IMR-90 (cell line): ENCODE results near the gene SLCO1B1. TPM values are rescaled to one million over a fixed set of nuclear protein-coding genes. Genes with fewer than 3 reads are reported as not detected.

Experiments used
- ATAC-seq: fragments of 200-7000 bp; cut with Tn5 transposase; 2 replicates; pipeline ENCODE4 v1.9.1; 2020; ENCODE audit warnings: low read depth, mild to moderate bottlenecking, moderate library complexity
- BruUV-seq: library from RNA; stranded (reverse); fragments of 400-500 nt; replicated peaks from 2 replicates; lab custom pipeline; 2021; lab: Mats Ljungman, UMichigan
- CTCF ChIA-PET: fragments of 300-600 bp; formaldehyde crosslinking; extraction: SDS; loops from one replicate; lab custom pipeline; 2021; ENCODE audit warnings: antibody characterized with exemption; lab: Yijun Ruan, JAX
- POLR2A ChIA-PET: fragments of 300-600 bp; sonication (Branson Sonifier 250); formaldehyde crosslinking; loops from one replicate; lab custom pipeline; 2022; ENCODE audit warnings: antibody characterized with exemption; ENCODE audit not compliant: unreplicated experiment; lab: Charles Lee
- DNase-seq: peaks from one replicate; pipeline ENCODE4 v3.0.0; 2013
- H2AFZ ChIP-seq: replicated peaks from 2 replicates; pipeline ENCODE3; 2013; ENCODE audit warnings: low read length, mild to moderate bottlenecking; ENCODE audit not compliant: poor library complexity
- H2AK5ac ChIP-seq: 2 replicates; pipeline ENCODE4 v1.6.1; 2013; ENCODE audit warnings: low read depth, low read length, inconsistent platforms
- H2AK9ac ChIP-seq: replicated peaks from 2 replicates; pipeline ENCODE3; 2013; ENCODE audit warnings: mild to moderate bottlenecking, low read depth, low read length, moderate library complexity; ENCODE audit not compliant: poor library complexity
- H2BK120ac ChIP-seq: 2 replicates; pipeline ENCODE4 v1.6.1; 2013; ENCODE audit warnings: low read depth, low read length, inconsistent platforms
- H2BK15ac ChIP-seq: 3 replicates; pipeline ENCODE4 v1.6.1; 2013; ENCODE audit warnings: low read depth, low read length, inconsistent platforms
- H2BK20ac ChIP-seq: 2 replicates; pipeline ENCODE4 v1.6.1; 2013; ENCODE audit warnings: low read depth, mild to moderate bottlenecking, inconsistent platforms, low read length, moderate library complexity
- H2BK5ac ChIP-seq: 2 replicates; pipeline ENCODE4 v1.6.1; 2013; ENCODE audit warnings: mild to moderate bottlenecking, low read depth, low read length, inconsistent platforms; ENCODE audit not compliant: poor library complexity, severe bottlenecking
- H3K14ac ChIP-seq: replicated peaks from 2 replicates; pipeline ENCODE4 v1.6.1; 2013; ENCODE audit warnings: low read depth, low read length, inconsistent platforms
- H3K18ac ChIP-seq: 2 replicates; pipeline ENCODE4 v1.6.1; 2013; ENCODE audit warnings: low read depth, low read length, control low read depth
- H3K23ac ChIP-seq: 2 replicates; pipeline ENCODE4 v1.6.1; 2013; ENCODE audit warnings: low read depth, low read length, inconsistent platforms
- H3K27ac ChIP-seq: 2 replicates; pipeline ENCODE4 v1.5.1; 2013; ENCODE audit warnings: mild to moderate bottlenecking, control low read depth, low read length; ENCODE audit not compliant: insufficient read depth
- H3K27me3 ChIP-seq: 2 replicates; pipeline ENCODE4 v1.6.1; 2013; ENCODE audit warnings: low read length; ENCODE audit not compliant: control insufficient read depth, insufficient read depth
- H3K36me3 ChIP-seq: 2 replicates; pipeline ENCODE4 v1.6.1; 2013; ENCODE audit warnings: low read length, mixed read lengths; ENCODE audit not compliant: control insufficient read depth, insufficient read depth
- H3K4ac ChIP-seq: 2 replicates; pipeline ENCODE4 v1.6.1; 2013; ENCODE audit warnings: low read depth, low read length, inconsistent platforms
- H3K4me1 ChIP-seq: 2 replicates; pipeline ENCODE4 v1.6.1; 2013; ENCODE audit warnings: low read length, mixed read lengths; ENCODE audit not compliant: control insufficient read depth, insufficient read depth
- H3K4me2 ChIP-seq: 2 replicates; pipeline ENCODE4 v1.6.1; 2013; ENCODE audit warnings: low read depth, mild to moderate bottlenecking, control low read depth, low read length, moderate library complexity
- H3K4me3 ChIP-seq: 2 replicates; pipeline ENCODE4 v1.5.1; 2013; ENCODE audit warnings: low read depth, mild to moderate bottlenecking, control low read depth, low read length, moderate library complexity; ENCODE audit not compliant: insufficient read depth
- H3K56ac ChIP-seq: 2 replicates; pipeline ENCODE4 v1.6.1; 2013; ENCODE audit warnings: low read length, inconsistent platforms; ENCODE audit not compliant: insufficient read depth; ENCODE audit errors: extremely low read depth
- H3K79me1 ChIP-seq, 2 experiments: 2 replicates each; pipeline ENCODE4 v1.6.1; 2013; ENCODE audit warnings: low read length in 2 of 2, inconsistent platforms in 1 of 2, low read depth in 1 of 2
- H3K9ac ChIP-seq: 2 replicates; pipeline ENCODE4 v1.6.1; 2013; ENCODE audit warnings: low read depth, low read length, control low read depth
- H3K9me1 ChIP-seq: 2 replicates; pipeline ENCODE4 v1.6.1; 2013; ENCODE audit warnings: low read length, inconsistent platforms; ENCODE audit not compliant: insufficient read depth
- H3K9me3 ChIP-seq: 2 replicates; pipeline ENCODE4 v1.6.1; 2013; ENCODE audit warnings: low read length; ENCODE audit not compliant: control insufficient read depth, insufficient read depth
- H4K20me1 ChIP-seq: 2 replicates; pipeline ENCODE4 v1.6.1; 2013; ENCODE audit warnings: low read length, inconsistent platforms; ENCODE audit not compliant: insufficient read depth
- H4K5ac ChIP-seq: 2 replicates; pipeline ENCODE4 v1.6.1; 2013; ENCODE audit warnings: mild to moderate bottlenecking, low read depth, low read length, control low read depth
- H4K8ac ChIP-seq, 2 experiments: 2 replicates each; pipeline ENCODE4 v1.6.1; 2013; ENCODE audit warnings: low read depth in 2 of 2, low read length in 2 of 2, control low read depth in 1 of 2, inconsistent platforms in 1 of 2
- H4K91ac ChIP-seq: 2 replicates; pipeline ENCODE4 v1.6.1; 2013; ENCODE audit warnings: low read depth, low read length, inconsistent platforms; ENCODE audit not compliant: insufficient read depth
- BHLHE40 ChIP-seq: fragments of 150-350 bp; IDR thresholded peaks from 2 replicates; pipeline ENCODE4 v1.6.1; 2016; ENCODE audit warnings: mild to moderate bottlenecking, low read depth, low read length
- CEBPB ChIP-seq: IDR thresholded peaks from 2 replicates; pipeline ENCODE4 v1.6.1; 2012; ENCODE audit warnings: low read depth, low read length, improper control_type of control experiment
- CHD1 ChIP-seq: IDR thresholded peaks from 2 replicates; pipeline ENCODE4 v1.6.1; 2012; ENCODE audit warnings: low read depth, low read length, improper control_type of control experiment
- ELK1 ChIP-seq: fragments of 150-350 bp; IDR thresholded peaks from 2 replicates; pipeline ENCODE4 v1.6.1; 2016; ENCODE audit warnings: low read depth, mild to moderate bottlenecking, low read length, moderate library complexity, borderline replicate concordance
- FOS ChIP-seq: fragments of 150-350 bp; IDR thresholded peaks from 2 replicates; pipeline ENCODE4 v1.6.1; 2016; ENCODE audit warnings: low read depth, low read length
- MAFK ChIP-seq: IDR thresholded peaks from 2 replicates; pipeline ENCODE4 v1.6.1; 2012; ENCODE audit warnings: low read depth, low read length, improper control_type of control experiment
- MAZ ChIP-seq: IDR thresholded peaks from 2 replicates; pipeline ENCODE4 v1.6.1; 2012; ENCODE audit warnings: low read depth, mild to moderate bottlenecking, low read length, improper control_type of control experiment, moderate library complexity, borderline replicate concordance
- MXI1 ChIP-seq: IDR thresholded peaks from 2 replicates; pipeline ENCODE4 v1.6.1; 2012; ENCODE audit warnings: low read depth, mild to moderate bottlenecking, low read length, moderate library complexity, borderline replicate concordance
- NFE2L2 ChIP-seq: fragments of 150-350 bp; IDR thresholded peaks from 2 replicates; pipeline ENCODE4 v1.6.1; 2016; ENCODE audit warnings: low read depth, mild to moderate bottlenecking, low read length
- POLR2A ChIP-seq: IDR thresholded peaks from 2 replicates; pipeline ENCODE4 v1.6.1; 2012; ENCODE audit warnings: mild to moderate bottlenecking, low read depth, low read length
- RAD21 ChIP-seq: IDR thresholded peaks from 2 replicates; pipeline ENCODE4 v1.6.1; 2012; ENCODE audit warnings: low read length, improper control_type of control experiment
- RCOR1 ChIP-seq: IDR thresholded peaks from 2 replicates; pipeline ENCODE4 v1.6.1; 2012; ENCODE audit warnings: mild to moderate bottlenecking, low read length, improper control_type of control experiment; ENCODE audit not compliant: insufficient replicate concordance
- RFX5 ChIP-seq: IDR thresholded peaks from 2 replicates; pipeline ENCODE4 v1.8.0; 2012; ENCODE audit warnings: low read depth, mild to moderate bottlenecking, low read length, moderate library complexity
- SMC3 ChIP-seq: fragments of 150-350 bp; IDR thresholded peaks from 2 replicates; pipeline ENCODE4 v1.6.1; 2016; ENCODE audit warnings: low read depth, mild to moderate bottlenecking, antibody characterized with exemption, low read length, moderate library complexity
- USF2 ChIP-seq: fragments of 150-350 bp; IDR thresholded peaks from 2 replicates; pipeline ENCODE4 v1.6.1; 2017; ENCODE audit warnings: mild to moderate bottlenecking, antibody characterized with exemption, low read length, low read depth
- WGBS, 2 experiments: methylation state at CpG; one replicate each; pipeline versions ENCODE4 v1.1.5 to v1.1.7; 2013; ENCODE audit warnings: missing lambda C conversion rate in 2 of 2; ENCODE audit not compliant: insufficient read length in 1 of 2; ENCODE audit errors: extremely low coverage in 2 of 2; 5-methylcytosine and 5-hydroxymethylcytosine counted together
- dilution Hi-C: fragments of 300-500 bp; cut with HindIII; formaldehyde crosslinking; loops from one replicate; pipeline ENCODE4 v1.14.3; 2018; ENCODE audit warnings: low sequenced_read_pairs; ENCODE audit not compliant: unreplicated experiment
- in situ Hi-C: fragments of 300-500 bp; cut with MboI; formaldehyde crosslinking; loops from 3 replicates; pipeline ENCODE4 v1.14.3; 2019; ENCODE audit warnings: low sequenced_read_pairs, inconsistent platforms, mixed read lengths
- intact Hi-C: fragments of 100-400 bp; cut with micrococcal nuclease; formaldehyde crosslinking; loops from 2 replicates; pipeline ENCODE4 v1.10.0; 2022
- polyA plus RNA-seq, 3 experiments: library from polyadenylated mRNA; depleted of rRNA; stranded (reverse); fragments of >200 nt; gene quantifications; 2 replicates each; pipeline ENCODE4 v1.2.3, GENCODE V29; 2012; ENCODE audit warnings: low replicate concordance in 1 of 3
- total RNA-seq: library from RNA; depleted of rRNA; stranded (reverse); fragments of >200 nt; gene quantifications from 2 replicates; pipeline ENCODE4 v1.2.3, GENCODE V29; 2012
- TF ChIP-seq, protein P1 (sequence below): conservative IDR thresholded peaks from 2 replicates; pipeline ENCODE4 v1.5.1; 2012; ENCODE audit warnings: mild to moderate bottlenecking, low read depth, low read length, improper control_type of control experiment

The SLCO1B1 gene
- total and polyA plus RNA-seq, 2 of the 4 experiments (the other 2 are of a cell fraction), result not detected

DNA sequence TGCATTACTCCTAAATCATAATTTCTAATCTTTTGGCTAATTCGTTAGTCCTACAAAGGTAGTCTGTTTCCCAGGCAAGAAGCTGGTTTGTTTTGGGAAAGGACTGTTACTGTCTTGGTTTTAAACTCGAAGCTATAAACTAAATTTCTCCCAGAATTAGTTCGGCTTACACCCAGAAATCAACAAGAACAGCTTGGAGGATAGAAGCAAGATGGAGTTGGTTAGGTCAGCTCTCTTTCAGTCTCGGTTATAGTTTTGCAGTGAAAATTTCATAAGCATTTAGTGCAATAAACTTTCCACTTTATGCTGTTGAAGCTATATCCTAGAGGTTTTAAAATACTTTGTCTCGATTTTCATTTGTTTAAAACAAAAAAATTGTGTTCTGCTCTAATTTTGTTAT lies 103.4 kb downstream of the SLCO1B1 start:
- H2BK120ac ChIP-seq, result no peak overlapping the region
- no peak overlapping the region for H4K5ac ChIP-seq
- CTCF ChIA-PET, result no interaction called here
- DNase-seq (no peak), ATAC-seq (no peak)
- H3K9me1 ChIP-seq, result no peaks in the 10 kb centered on the region
- H3K9me3 ChIP-seq, result peaks cover 5% of the 10 kb centered on the region; the same call in 1 of the 2 replicates
- no peak overlapping the region for H3K9ac ChIP-seq
- H4K8ac ChIP-seq, result no peak overlapping the region
- no TSS peak for BruUV-seq
- H3K4ac ChIP-seq, result no peak overlapping the region
- dilution Hi-C loops (no loop called here), in situ Hi-C loops (no loop called here), intact Hi-C loops (no loop called here)
- no peaks in the 10 kb centered on the region for H4K20me1 ChIP-seq
- H3K79me1 ChIP-seq, result no peaks in the 10 kb centered on the region
- H2BK15ac ChIP-seq, result no peak overlapping the region
- WGBS, 2 experiments, result no CpG with 5 or more reads among the region's 5 CpGs
- no peak overlapping the region for H2AK9ac ChIP-seq
- no peak overlapping the region for H2AFZ ChIP-seq
- H3K27me3 ChIP-seq, result no peaks in the 10 kb centered on the region
- no peak for TF ChIP-seq POLR2A
- no peak for TF ChIP-seq CEBPB
- TF ChIP-seq USF2, result no peak
- TF ChIP-seq RCOR1, result no peak
- TF ChIP-seq MAZ, result no peak
- TF ChIP-seq FOS, result no peak
- TF ChIP-seq, protein P1, sequence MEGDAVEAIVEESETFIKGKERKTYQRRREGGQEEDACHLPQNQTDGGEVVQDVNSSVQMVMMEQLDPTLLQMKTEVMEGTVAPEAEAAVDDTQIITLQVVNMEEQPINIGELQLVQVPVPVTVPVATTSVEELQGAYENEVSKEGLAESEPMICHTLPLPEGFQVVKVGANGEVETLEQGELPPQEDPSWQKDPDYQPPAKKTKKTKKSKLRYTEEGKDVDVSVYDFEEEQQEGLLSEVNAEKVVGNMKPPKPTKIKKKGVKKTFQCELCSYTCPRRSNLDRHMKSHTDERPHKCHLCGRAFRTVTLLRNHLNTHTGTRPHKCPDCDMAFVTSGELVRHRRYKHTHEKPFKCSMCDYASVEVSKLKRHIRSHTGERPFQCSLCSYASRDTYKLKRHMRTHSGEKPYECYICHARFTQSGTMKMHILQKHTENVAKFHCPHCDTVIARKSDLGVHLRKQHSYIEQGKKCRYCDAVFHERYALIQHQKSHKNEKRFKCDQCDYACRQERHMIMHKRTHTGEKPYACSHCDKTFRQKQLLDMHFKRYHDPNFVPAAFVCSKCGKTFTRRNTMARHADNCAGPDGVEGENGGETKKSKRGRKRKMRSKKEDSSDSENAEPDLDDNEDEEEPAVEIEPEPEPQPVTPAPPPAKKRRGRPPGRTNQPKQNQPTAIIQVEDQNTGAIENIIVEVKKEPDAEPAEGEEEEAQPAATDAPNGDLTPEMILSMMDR, result no peak
- TF ChIP-seq MXI1, result no peak
- TF ChIP-seq ELK1, result no peak
- no peak for TF ChIP-seq CHD1
- no peak for TF ChIP-seq NFE2L2
- TF ChIP-seq BHLHE40, result no peak
- TF ChIP-seq RFX5, result no peak
- no peak for TF ChIP-seq MAFK
- no peak for TF ChIP-seq RAD21
- no peak for TF ChIP-seq SMC3
- no peak overlapping the region for H2AK5ac ChIP-seq
- H2BK20ac ChIP-seq, result no peak overlapping the region
- H3K56ac ChIP-seq, result no peak overlapping the region
- POLR2A ChIA-PET, result no interaction called here
- H4K91ac ChIP-seq, result no peak overlapping the region
- H3K23ac ChIP-seq, result no peak overlapping the region
- no peak overlapping the region for H3K14ac ChIP-seq
- H3K18ac ChIP-seq, result no peak overlapping the region
- H3K4me3 ChIP-seq, result no peak overlapping the region
- H3K27ac ChIP-seq, result no peak overlapping the region
- no peak overlapping the region for H2BK5ac ChIP-seq
- no peak overlapping the region for H3K4me2 ChIP-seq
- H3K36me3 ChIP-seq, result no peaks in the 10 kb centered on the region
- H3K4me1 ChIP-seq, result no peaks in the 10 kb centered on the region
